Liver (tissue), 9 donors: ENCODE data around the gene ZNF536. TPM values are rescaled to one million over a fixed set of nuclear protein-coding genes. Genes with fewer than 3 reads are reported as not detected.

Experiments
- DNase-seq: peaks from one replicate; pipeline ENCODE4 v3.0.0-alpha.2; 2017; ENCODE audit warnings: low spot score
- H3K27ac ChIP-seq, 2 donors: one replicate each; pipeline ENCODE4 v1.7.0; 2013; ENCODE audit warnings: inconsistent platforms in 2 of 2, low read length in 2 of 2, control low read depth in 1 of 2, low read depth in 1 of 2, mild to moderate bottlenecking in 1 of 2
- H3K27me3 ChIP-seq, 4 donors: one replicate each; pipeline versions ENCODE4 v1.6.1 to v1.7.0; 2013; ENCODE audit warnings: low read length in 3 of 4, inconsistent platforms in 1 of 4, mild to moderate bottlenecking in 1 of 4, moderate library complexity in 1 of 4; ENCODE audit not compliant: control insufficient read depth in 4 of 4, insufficient read depth in 4 of 4
- H3K36me3 ChIP-seq, 4 donors: one replicate each; pipeline versions ENCODE4 v1.6.1 to v1.7.0; 2013; ENCODE audit warnings: low read length in 3 of 4, mild to moderate bottlenecking in 3 of 4, low read depth in 1 of 4, moderate library complexity in 1 of 4; ENCODE audit not compliant: control insufficient read depth in 4 of 4, insufficient read depth in 3 of 4
- H3K4me1 ChIP-seq, 4 donors: one replicate each; pipeline versions ENCODE4 v1.6.1 to v1.7.0; 2013; ENCODE audit warnings: low read length in 3 of 4, mild to moderate bottlenecking in 3 of 4, moderate library complexity in 1 of 4; ENCODE audit not compliant: control insufficient read depth in 4 of 4, insufficient read depth in 4 of 4
- H3K4me3 ChIP-seq, 3 donors: one replicate each; pipeline versions ENCODE4 v1.6.1 to v1.7.0; 2013; ENCODE audit warnings: low read length in 3 of 3, control low read depth in 1 of 3, low read depth in 1 of 3, mild to moderate bottlenecking in 1 of 3
- H3K9ac ChIP-seq, 2 donors: one replicate each; pipeline ENCODE4 v1.7.0; 2013; ENCODE audit warnings: low read length in 2 of 2, mild to moderate bottlenecking in 2 of 2, moderate library complexity in 2 of 2, control low read depth in 1 of 2, low read depth in 1 of 2
- H3K9me3 ChIP-seq, 4 donors: one replicate each; pipeline versions ENCODE4 v1.6.1 to v1.7.0; 2013; ENCODE audit warnings: low read length in 3 of 4; ENCODE audit not compliant: control insufficient read depth in 4 of 4
- CTCF ChIP-seq: fragments of 150-350 bp; IDR thresholded peaks from 2 replicates; pipeline ENCODE4 v1.5.1; 2017; ENCODE audit warnings: improper control_type of control experiment, low read depth, low read length; ENCODE audit not compliant: missing input control
- MAX ChIP-seq: IDR thresholded peaks from 2 replicates; pipeline ENCODE4 v1.6.1; 2016; ENCODE audit warnings: antibody characterized with exemption
- REST ChIP-seq: IDR thresholded peaks from 2 replicates; pipeline ENCODE4 v1.6.1; 2016; ENCODE audit warnings: antibody characterized with exemption, mild to moderate bottlenecking
- YY1 ChIP-seq: IDR thresholded peaks from 2 replicates; pipeline ENCODE4 v1.6.1; 2016; ENCODE audit warnings: antibody characterized with exemption, mild to moderate bottlenecking
- ZBTB33 ChIP-seq: IDR thresholded peaks from 2 replicates; pipeline ENCODE4 v1.6.1; 2016; ENCODE audit warnings: antibody characterized with exemption
- WGBS: extraction: QIAGEN DNeasy Blood & Tissue Kit; methylation state at CpG from one replicate; pipeline ENCODE4 v1.1.7; 2013; 5-methylcytosine and 5-hydroxymethylcytosine counted together
- polyA plus RNA-seq, 2 donors: library from polyadenylated mRNA; stranded (reverse) in 1 of 2; unstranded in 1 of 2; fragments of 200-250 nt in 1 of 2; fragments of >200 nt in 1 of 2; fragmentation: Nextera tagmentation in 1 of 2; extraction: Ambion mirVana in 1 of 2; gene quantifications; one replicate each; pipeline versions ENCODE4 v1.2.1 to v1.2.3, GENCODE V29; 2013 to 2015
- total RNA-seq, 2 donors: library from RNA; depleted of rRNA; stranded (reverse); fragments of >200 nt; gene quantifications; one replicate each; pipeline ENCODE4 v1.2.3, GENCODE V29; 2014
- donor health status: healthy.
- donor health status: healthy.
- donor health status: healthy.
- donor health status: healthy.
- donor health status: healthy.

ZNF536 gene
- total and polyA plus RNA-seq, 4 donors = 0.02 to 0.17 (median 0.08) TPM

- H3K9ac ChIP-seq = no peak overlapping the region
- 72% methylated on average over 31 of the region's 31 CpGs for WGBS
- H3K36me3 ChIP-seq = no peaks in the 10 kb centered on the region
Observed at GRCh38 chr19:30450835-30451321, 78.7 kb downstream of the ZNF536 start.

More at GRCh38 chr19:30450835-30451321, 78.7 kb downstream of the ZNF536 start:
- H3K9me3 ChIP-seq = no peaks in the 10 kb centered on the region
- no peak overlapping the region for H3K4me3 ChIP-seq
- H3K27ac ChIP-seq = no peak overlapping the region
- TF ChIP-seq MAX (no peak), REST (no peak), CTCF (no peak), YY1 (no peak), ZBTB33 (no peak)
- peaks cover 0 to 2% (median 0%) of the 10 kb centered on the region in 4 donors for H3K27me3 ChIP-seq
- no peak for DNase-seq
- no peaks in the 10 kb centered on the region for H3K4me1 ChIP-seq
